Dendritic cell treated with granulocyte-macrophage colony-stimulating factor and Interleukin-4, amounts not matched to agents 40 ng/mL and 50 ng/mL, for 4 days (primary cell): ENCODE data around the gene LRGUK.

ENCODE experiments used
- H3K27ac Mint-ChIP-seq: one replicate; pipeline ENCODE4 v1.8.0; 2022; ENCODE audit warnings: mild to moderate bottlenecking, mixed read lengths
- H3K27me3 Mint-ChIP-seq: one replicate; pipeline ENCODE4 v1.8.0; 2022; ENCODE audit warnings: mild to moderate bottlenecking, mixed read lengths
- H3K36me3 Mint-ChIP-seq: one replicate; pipeline ENCODE4 v1.8.0; 2022; ENCODE audit warnings: low read depth, mixed read lengths
- H3K4me1 Mint-ChIP-seq: one replicate; pipeline ENCODE4 v1.8.0; 2022; ENCODE audit warnings: low read depth, mixed read lengths
- H3K4me3 Mint-ChIP-seq: one replicate; pipeline ENCODE4 v1.8.0; 2022; ENCODE audit warnings: mild to moderate bottlenecking, moderate library complexity, mixed read lengths
- H3K9me3 Mint-ChIP-seq: one replicate; pipeline ENCODE4 v1.8.0; 2022; ENCODE audit warnings: mixed read lengths
- intact Hi-C: fragments of 100-400 bp; cut with micrococcal nuclease; formaldehyde crosslinking; loops from one replicate; pipeline ENCODE4 v1.15.0; 2022

Gene LRGUK

GRCh38 chr7:134184767-134185166, 57.6 kb downstream of the LRGUK start:
- Mint-ChIP-seq H3K4me3 (no peak overlapping the region), H3K36me3 (no peaks in the 10 kb centered on the region), H3K9me3 (no peaks in the 10 kb centered on the region), H3K27me3 (no peaks in the 10 kb centered on the region), H3K27ac (no peak overlapping the region), H3K4me1 (peaks cover 36% of the 10 kb centered on the region)
- intact Hi-C loops: no loop called here

- H3K27me3 Mint-ChIP-seq: no peaks in the 10 kb centered on the region
- H3K27ac Mint-ChIP-seq: no peak overlapping the region
- no peaks in the 10 kb centered on the region for H3K36me3 Mint-ChIP-seq
- intact Hi-C loops: no loop called here
- no peak overlapping the region for H3K4me3 Mint-ChIP-seq
- no peaks in the 10 kb centered on the region for H3K9me3 Mint-ChIP-seq
- peaks cover 29% of the 10 kb centered on the region for H3K4me1 Mint-ChIP-seq
Measured at GRCh38 chr7:134186027-134186426, 58.9 kb downstream of the LRGUK start.

GRCh38 chr7:134186801-134187200, 59.7 kb downstream of the LRGUK start:
- H3K4me1 Mint-ChIP-seq: peaks cover 25% of the 10 kb centered on the region
- no peaks in the 10 kb centered on the region for H3K36me3 Mint-ChIP-seq
- intact Hi-C loops: no loop called here
- H3K4me3 Mint-ChIP-seq: no peak overlapping the region
- H3K9me3 Mint-ChIP-seq: no peaks in the 10 kb centered on the region
- no peak overlapping the region for H3K27ac Mint-ChIP-seq
- H3K27me3 Mint-ChIP-seq: no peaks in the 10 kb centered on the region

- Mint-ChIP-seq H3K4me3 (no peak overlapping the region), H3K27ac (no peak overlapping the region), H3K9me3 (no peaks in the 10 kb centered on the region), H3K4me1 (peaks cover 30% of the 10 kb centered on the region), H3K36me3 (no peaks in the 10 kb centered on the region), H3K27me3 (no peaks in the 10 kb centered on the region)
- intact Hi-C loops: no loop called here
Measured at GRCh38 chr7:134187893-134188292, 60.8 kb downstream of the LRGUK start.

- H3K4me1 Mint-ChIP-seq: peaks cover 31% of the 10 kb centered on the region
- no peak overlapping the region for H3K4me3 Mint-ChIP-seq
- no peaks in the 10 kb centered on the region for H3K9me3 Mint-ChIP-seq
- intact Hi-C loops: no loop called here
- no peak overlapping the region for H3K27ac Mint-ChIP-seq
- H3K27me3 Mint-ChIP-seq: no peaks in the 10 kb centered on the region
- no peaks in the 10 kb centered on the region for H3K36me3 Mint-ChIP-seq
Measured at GRCh38 chr7:134188311-134188710, 61.2 kb downstream of the LRGUK start.

- no peaks in the 10 kb centered on the region for H3K9me3 Mint-ChIP-seq
- peaks cover 31% of the 10 kb centered on the region for H3K4me1 Mint-ChIP-seq
- no peaks in the 10 kb centered on the region for H3K27me3 Mint-ChIP-seq
- no peak overlapping the region for H3K4me3 Mint-ChIP-seq
- intact Hi-C loops: no loop called here
- no peaks in the 10 kb centered on the region for H3K36me3 Mint-ChIP-seq
- no peak overlapping the region for H3K27ac Mint-ChIP-seq
Measured at GRCh38 chr7:134189559-134189958, 62.4 kb downstream of the LRGUK start.

GRCh38 chr7:134191876-134192275, 64.7 kb downstream of the LRGUK start:
- H3K27me3 Mint-ChIP-seq: peaks cover 1% of the 10 kb centered on the region
- H3K27ac Mint-ChIP-seq: no peak overlapping the region
- H3K9me3 Mint-ChIP-seq: no peaks in the 10 kb centered on the region
- H3K4me3 Mint-ChIP-seq: no peak overlapping the region
- no peaks in the 10 kb centered on the region for H3K36me3 Mint-ChIP-seq
- H3K4me1 Mint-ChIP-seq: peaks cover 24% of the 10 kb centered on the region
- intact Hi-C loops: no loop called here

- H3K9me3 Mint-ChIP-seq: no peaks in the 10 kb centered on the region
- no peak overlapping the region for H3K4me3 Mint-ChIP-seq
- H3K4me1 Mint-ChIP-seq: peaks cover 21% of the 10 kb centered on the region
- intact Hi-C loops: no loop called here
- no peaks in the 10 kb centered on the region for H3K36me3 Mint-ChIP-seq
- H3K27ac Mint-ChIP-seq: no peak overlapping the region
- H3K27me3 Mint-ChIP-seq: peaks cover 2% of the 10 kb centered on the region
Measured at GRCh38 chr7:134193240-134193639, 66.1 kb downstream of the LRGUK start.

GRCh38 chr7:134195252-134195651, 68.1 kb downstream of the LRGUK start:
- Mint-ChIP-seq H3K27me3 (peaks cover 5% of the 10 kb centered on the region), H3K9me3 (no peaks in the 10 kb centered on the region), H3K27ac (no peak overlapping the region), H3K4me3 (no peak overlapping the region), H3K4me1 (peaks cover 14% of the 10 kb centered on the region), H3K36me3 (no peaks in the 10 kb centered on the region)
- intact Hi-C loops: no loop called here

- intact Hi-C loops: no loop called here
Measured at GRCh38 chr7:134196439-134196838, 69.3 kb downstream of the LRGUK start.

GRCh38 chr7:134197345-134197744, 70.2 kb downstream of the LRGUK start:
- H3K9me3 Mint-ChIP-seq: no peaks in the 10 kb centered on the region
- intact Hi-C loops: no loop called here
- H3K36me3 Mint-ChIP-seq: no peaks in the 10 kb centered on the region
- H3K27me3 Mint-ChIP-seq: peaks cover 5% of the 10 kb centered on the region
- peaks cover 7% of the 10 kb centered on the region for H3K4me1 Mint-ChIP-seq
- H3K4me3 Mint-ChIP-seq: no peak overlapping the region
- no peak overlapping the region for H3K27ac Mint-ChIP-seq

More at GRCh38 chr7:134196439-134196838, 69.3 kb downstream of the LRGUK start:
- H3K4me1 Mint-ChIP-seq: peaks cover 7% of the 10 kb centered on the region
- H3K36me3 Mint-ChIP-seq: no peaks in the 10 kb centered on the region
- no peak overlapping the region for H3K4me3 Mint-ChIP-seq
- no peak overlapping the region for H3K27ac Mint-ChIP-seq
- H3K27me3 Mint-ChIP-seq: peaks cover 5% of the 10 kb centered on the region
- no peaks in the 10 kb centered on the region for H3K9me3 Mint-ChIP-seq

- peaks cover 5% of the 10 kb centered on the region for H3K27me3 Mint-ChIP-seq
- intact Hi-C loops: no loop called here
Measured at GRCh38 chr7:134200970-134201369, 73.8 kb downstream of the LRGUK start.

GRCh38 chr7:134201569-134202261, 74.6 kb downstream of the LRGUK start:
- Mint-ChIP-seq H3K36me3 (no peaks in the 10 kb centered on the region), H3K27me3 (peaks cover 4% of the 10 kb centered on the region), H3K9me3 (peaks cover 7% of the 10 kb centered on the region), H3K4me3 (no peak overlapping the region), H3K4me1 (no peaks in the 10 kb centered on the region), H3K27ac (no peak overlapping the region)
- intact Hi-C loops: no loop called here

More at GRCh38 chr7:134200970-134201369, 73.8 kb downstream of the LRGUK start:
- Mint-ChIP-seq H3K4me1 (no peaks in the 10 kb centered on the region), H3K9me3 (peaks cover 7% of the 10 kb centered on the region), H3K4me3 (no peak overlapping the region), H3K27ac (no peak overlapping the region), H3K36me3 (no peaks in the 10 kb centered on the region)

GRCh38 chr7:134203186-134203889, 76.2 kb downstream of the LRGUK start:
- intact Hi-C loops: no loop called here
- no peaks in the 10 kb centered on the region for H3K36me3 Mint-ChIP-seq

More at GRCh38 chr7:134203186-134203889, 76.2 kb downstream of the LRGUK start:
- H3K27me3 Mint-ChIP-seq: peaks cover 2% of the 10 kb centered on the region
- H3K9me3 Mint-ChIP-seq: peaks cover 7% of the 10 kb centered on the region
- H3K4me3 Mint-ChIP-seq: no peak overlapping the region
- no peaks in the 10 kb centered on the region for H3K4me1 Mint-ChIP-seq
- no peak overlapping the region for H3K27ac Mint-ChIP-seq
